ENCODE data around the gene SPRN. TPM values are rescaled to one million over a fixed set of nuclear protein-coding genes. Genes with fewer than 3 reads are reported as not detected.
"Not testable (repeated sequence)": the region's sequence is repeated elsewhere in the genome, so short reads cannot be mapped to it uniquely, and the experiment has no call there.

SPRN gene
- total and polyA plus RNA-seq, 2 of the 4 experiments (the other 2 are of a cell fraction) = 0.36 to 2.3 TPM

DNA sequence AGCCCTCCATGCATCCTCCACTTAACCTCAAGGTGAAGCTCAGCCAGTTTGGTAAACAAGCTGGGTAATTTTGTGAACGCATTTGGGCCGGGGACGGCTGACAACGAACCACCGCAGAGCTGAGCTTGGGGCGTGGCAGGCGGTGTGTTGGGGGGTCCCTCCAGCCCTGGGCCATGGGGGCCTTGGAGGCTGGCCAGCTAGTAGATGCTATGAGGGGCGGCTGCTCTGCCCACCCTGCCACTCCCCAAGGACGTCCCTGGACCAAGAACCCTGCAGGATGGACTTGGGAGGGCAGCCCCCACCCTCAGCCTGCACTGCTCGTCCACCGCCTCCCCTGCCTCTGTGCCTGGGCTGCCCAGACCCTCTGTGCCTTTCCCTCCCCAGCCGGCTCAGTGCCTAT is 17.4 kb upstream of the SPRN start:
- WGBS, 2 experiments (ENCODE audit: extremely low coverage in 2 of 2, insufficient read length in 1 of 2) = no CpG with 5 or more reads among the region's 12 CpGs

DNA sequence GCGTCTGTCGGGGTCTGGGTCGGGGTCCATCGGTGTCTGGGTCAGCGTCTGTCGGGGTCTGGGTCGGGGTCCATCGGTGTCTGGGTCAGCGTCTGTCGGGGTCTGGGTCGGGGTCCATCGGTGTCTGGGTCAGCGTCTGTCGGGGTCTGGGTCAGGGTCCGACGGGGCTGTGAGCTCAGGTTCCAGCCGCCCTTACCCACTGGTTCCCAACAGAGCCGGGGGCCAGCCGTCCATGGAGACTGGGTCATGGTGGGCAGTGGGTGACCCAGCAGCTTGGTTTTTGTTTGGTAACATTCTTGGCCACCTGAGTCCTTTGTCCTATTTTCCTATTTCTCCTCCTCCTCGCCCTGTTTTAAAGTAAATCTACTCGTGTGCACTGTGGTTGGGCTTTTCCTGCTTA is 16.9 kb upstream of the SPRN start:
- 94% methylated on average over 3 of the region's 21 CpGs; no CpG with 5 or more reads in 1 of the 2 experiments for WGBS, 2 experiments (ENCODE audit: extremely low coverage in 2 of 2, insufficient read length in 1 of 2)
- H3K9me1 ChIP-seq (ENCODE audit: insufficient read depth, low read length); H3K36me3 ChIP-seq (ENCODE audit: control insufficient read depth, insufficient read depth, low read length); intact Hi-C loops (cut with micrococcal nuclease); CTCF ChIA-PET; H2BK5ac ChIP-seq (ENCODE audit: low read depth, low read length, poor library complexity, severe bottlenecking); H3K27me3 ChIP-seq (ENCODE audit: control insufficient read depth, insufficient read depth, low read length); H3K27ac ChIP-seq (ENCODE audit: insufficient read depth, low read length); H2BK120ac ChIP-seq (ENCODE audit: low read depth, low read length); H4K8ac ChIP-seq (ENCODE audit: low read depth in 2 of 2, low read length in 2 of 2); H2BK20ac ChIP-seq (ENCODE audit: low read depth, low read length); H2AK9ac ChIP-seq (replicated peaks; ENCODE audit: low read depth, low read length, poor library complexity); POLR2A ChIA-PET (ENCODE audit: unreplicated experiment); in situ Hi-C loops (cut with MboI; ENCODE audit: low sequenced_read_pairs); H3K4ac ChIP-seq (ENCODE audit: low read depth, low read length); ATAC-seq (ENCODE audit: low read depth); H2AK5ac ChIP-seq (ENCODE audit: low read depth, low read length); BruUV-seq (replicated peaks); H3K79me1 ChIP-seq (ENCODE audit: low read depth in 1 of 2, low read length in 2 of 2); H3K4me3 ChIP-seq (ENCODE audit: insufficient read depth, low read depth, low read length); H3K14ac ChIP-seq (replicated peaks; ENCODE audit: low read depth, low read length); H2BK15ac ChIP-seq (ENCODE audit: low read depth, low read length); H3K4me2 ChIP-seq (ENCODE audit: low read depth, low read length); DNase-seq; H3K18ac ChIP-seq (ENCODE audit: low read depth, low read length); H4K91ac ChIP-seq (ENCODE audit: insufficient read depth, low read depth, low read length); H3K56ac ChIP-seq (ENCODE audit: extremely low read depth, insufficient read depth, low read length); H4K5ac ChIP-seq (ENCODE audit: low read depth, low read length); H2AFZ ChIP-seq (replicated peaks; ENCODE audit: low read length, poor library complexity); H3K9me3 ChIP-seq (ENCODE audit: control insufficient read depth, insufficient read depth, low read length); H3K4me1 ChIP-seq (ENCODE audit: control insufficient read depth, insufficient read depth, low read length); dilution Hi-C loops (cut with HindIII; ENCODE audit: low sequenced_read_pairs, unreplicated experiment); H3K23ac ChIP-seq (ENCODE audit: low read depth, low read length); H4K20me1 ChIP-seq (ENCODE audit: insufficient read depth, low read length); H3K9ac ChIP-seq (ENCODE audit: low read depth, low read length): not testable (repeated sequence)

More for the DNA sequence above, 17.4 kb upstream of the SPRN start:
- Histone ChIP-seq H3K4me3 (ENCODE audit: insufficient read depth, low read depth, low read length) (no peak overlapping the region), H2BK15ac (ENCODE audit: low read depth, low read length) (no peak overlapping the region), H4K20me1 (ENCODE audit: insufficient read depth, low read length) (no peaks in the 10 kb centered on the region), H3K23ac (ENCODE audit: low read depth, low read length) (no peak overlapping the region), H2BK120ac (ENCODE audit: low read depth, low read length) (no peak overlapping the region), H4K5ac (ENCODE audit: low read depth, low read length) (no peak overlapping the region), H2AK9ac (replicated peaks; ENCODE audit: low read depth, low read length, poor library complexity) (no peak overlapping the region), H3K4ac (ENCODE audit: low read depth, low read length) (no peak overlapping the region), H3K79me1 (ENCODE audit: low read depth in 1 of 2, low read length in 2 of 2) (no peaks in the 10 kb centered on the region), H3K4me1 (ENCODE audit: control insufficient read depth, insufficient read depth, low read length) (no peaks in the 10 kb centered on the region), H4K91ac (ENCODE audit: insufficient read depth, low read depth, low read length) (no peak overlapping the region), H3K9me3 (ENCODE audit: control insufficient read depth, insufficient read depth, low read length) (peaks cover 9% of the 10 kb centered on the region), H3K4me2 (ENCODE audit: low read depth, low read length) (no peak overlapping the region), H3K36me3 (ENCODE audit: control insufficient read depth, insufficient read depth, low read length) (no peaks in the 10 kb centered on the region), H3K14ac (replicated peaks; ENCODE audit: low read depth, low read length) (no peak overlapping the region), H3K27me3 (ENCODE audit: control insufficient read depth, insufficient read depth, low read length) (no peaks in the 10 kb centered on the region), H2BK5ac (ENCODE audit: low read depth, low read length, poor library complexity, severe bottlenecking) (no peak overlapping the region), H3K9ac (ENCODE audit: low read depth, low read length) (no peak overlapping the region), H3K27ac (ENCODE audit: insufficient read depth, low read length) (no peak overlapping the region), H3K9me1 (ENCODE audit: insufficient read depth, low read length) (no peaks in the 10 kb centered on the region; the same call in 1 of the 2 replicates), H2AFZ (replicated peaks; ENCODE audit: low read length, poor library complexity) (no peak overlapping the region), H2BK20ac (ENCODE audit: low read depth, low read length) (no peak overlapping the region), H4K8ac (ENCODE audit: low read depth in 2 of 2, low read length in 2 of 2) (no peak overlapping the region), H3K18ac (ENCODE audit: low read depth, low read length) (no peak overlapping the region), H3K56ac (ENCODE audit: extremely low read depth, insufficient read depth, low read length) (no peak overlapping the region), H2AK5ac (ENCODE audit: low read depth, low read length) (no peak overlapping the region)
- no TSS peak for BruUV-seq (replicated peaks)
- DNase-seq = no peak
- ChIA-PET CTCF (no interaction called here), POLR2A (ENCODE audit: unreplicated experiment) (no interaction called here)
- TF ChIP-seq CHD1 (IDR thresholded peaks at IDR 0.05; ENCODE audit: low read depth, low read length) (no peak), RFX5 (IDR thresholded peaks at IDR 0.05; ENCODE audit: low read depth, low read length) (no peak), CEBPB (IDR thresholded peaks at IDR 0.05; ENCODE audit: low read depth, low read length) (no peak), MAFK (IDR thresholded peaks at IDR 0.05; ENCODE audit: low read depth, low read length) (no peak), POLR2A (IDR thresholded peaks at IDR 0.05; ENCODE audit: low read depth, low read length) (no peak), RAD21 (IDR thresholded peaks at IDR 0.05; ENCODE audit: low read length) (no peak), RCOR1 (IDR thresholded peaks at IDR 0.05; ENCODE audit: insufficient replicate concordance, low read length) (no peak)
- TF ChIP-seq, protein P1, sequence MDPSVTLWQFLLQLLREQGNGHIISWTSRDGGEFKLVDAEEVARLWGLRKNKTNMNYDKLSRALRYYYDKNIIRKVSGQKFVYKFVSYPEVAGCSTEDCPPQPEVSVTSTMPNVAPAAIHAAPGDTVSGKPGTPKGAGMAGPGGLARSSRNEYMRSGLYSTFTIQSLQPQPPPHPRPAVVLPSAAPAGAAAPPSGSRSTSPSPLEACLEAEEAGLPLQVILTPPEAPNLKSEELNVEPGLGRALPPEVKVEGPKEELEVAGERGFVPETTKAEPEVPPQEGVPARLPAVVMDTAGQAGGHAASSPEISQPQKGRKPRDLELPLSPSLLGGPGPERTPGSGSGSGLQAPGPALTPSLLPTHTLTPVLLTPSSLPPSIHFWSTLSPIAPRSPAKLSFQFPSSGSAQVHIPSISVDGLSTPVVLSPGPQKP (IDR thresholded peaks at IDR 0.05; ENCODE audit: borderline replicate concordance, low read depth, low read length) = no peak
- TF ChIP-seq, protein P2, sequence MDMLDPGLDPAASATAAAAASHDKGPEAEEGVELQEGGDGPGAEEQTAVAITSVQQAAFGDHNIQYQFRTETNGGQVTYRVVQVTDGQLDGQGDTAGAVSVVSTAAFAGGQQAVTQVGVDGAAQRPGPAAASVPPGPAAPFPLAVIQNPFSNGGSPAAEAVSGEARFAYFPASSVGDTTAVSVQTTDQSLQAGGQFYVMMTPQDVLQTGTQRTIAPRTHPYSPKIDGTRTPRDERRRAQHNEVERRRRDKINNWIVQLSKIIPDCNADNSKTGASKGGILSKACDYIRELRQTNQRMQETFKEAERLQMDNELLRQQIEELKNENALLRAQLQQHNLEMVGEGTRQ (IDR thresholded peaks at IDR 0.05; ENCODE audit: low read depth, low read length) = no peak
- dilution Hi-C loops (cut with HindIII; ENCODE audit: low sequenced_read_pairs, unreplicated experiment) = no loop called here
- ATAC-seq (ENCODE audit: low read depth) = no peak
- in situ Hi-C loops (cut with MboI; ENCODE audit: low sequenced_read_pairs) = no loop called here
- intact Hi-C loops (cut with micrococcal nuclease) = no loop called here

Data from IMR-90 (cell line).